ENCODE results near the gene RPL7L1.
A peak's percentile ranks its signal among the peaks of the same experiment; 100 is the strongest.
"Not testable (repeated sequence)": the region's sequence is repeated elsewhere in the genome, so short reads cannot be mapped to it uniquely, and the experiment has no call there.

Gene RPL7L1

GRCh38 chr6:42890311-42891198 is 11.1 kb downstream of the RPL7L1 start:
- peak; percentile 50 to 94 (median 87) for DNase-seq

DNA sequence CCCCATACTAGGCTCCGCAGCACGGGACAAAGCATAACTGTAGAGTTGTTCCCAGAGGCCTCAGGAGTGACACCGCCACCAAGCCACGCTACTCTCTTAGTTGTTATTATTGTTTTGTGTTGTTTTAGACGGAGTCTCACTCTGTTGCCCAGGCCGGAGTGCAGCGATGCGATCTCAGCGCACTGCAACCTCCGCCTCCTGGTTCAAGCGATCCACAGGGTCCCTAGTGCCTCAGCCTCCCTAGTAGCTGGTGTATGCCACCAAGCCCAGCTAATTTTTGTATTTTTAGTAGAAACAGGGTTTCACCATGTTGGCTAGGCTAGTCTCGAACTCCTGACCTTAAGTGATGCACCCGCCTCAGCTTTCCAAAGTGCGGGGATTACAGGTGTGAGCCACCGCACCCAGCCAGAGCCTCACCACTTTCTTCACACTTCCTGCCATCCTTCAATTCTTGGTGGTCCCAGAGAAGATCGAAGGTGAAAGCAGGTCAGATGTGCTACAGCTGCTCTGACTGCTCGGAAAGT is 11.8 kb downstream of the RPL7L1 start:
- no peak for DNase-seq

GRCh38 chr6:42894041-42894828 is 14.8 kb downstream of the RPL7L1 start:
- DNase-seq = peak in 1 of 56 donors; percentile 32

DNA sequence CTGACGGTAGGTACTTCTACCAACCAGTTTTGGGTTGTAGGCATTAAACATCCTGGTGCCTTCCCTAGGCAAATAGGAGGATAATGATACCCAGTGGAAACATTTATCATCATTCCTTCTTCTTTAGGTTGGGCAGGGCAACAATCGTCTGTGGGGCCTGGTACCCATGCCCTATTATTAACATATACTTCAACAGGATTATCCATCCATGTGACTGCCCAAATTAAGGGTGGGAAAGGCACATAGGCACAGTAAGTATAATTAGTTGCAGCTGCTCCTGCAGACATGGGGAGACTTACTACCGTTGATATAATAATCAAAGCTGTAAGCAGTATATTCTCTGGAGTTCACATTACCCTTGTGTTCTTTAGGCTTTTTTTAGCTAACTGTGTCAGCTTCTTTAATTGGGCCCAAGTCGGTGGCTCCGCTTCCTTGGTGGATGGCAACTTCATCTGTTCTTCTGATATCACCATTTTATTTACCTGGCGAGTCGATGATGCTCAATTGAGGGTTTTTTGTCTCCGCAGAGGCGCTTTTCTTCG is 16.8 kb downstream of the RPL7L1 start:
- DNase-seq = no peak

DNA sequence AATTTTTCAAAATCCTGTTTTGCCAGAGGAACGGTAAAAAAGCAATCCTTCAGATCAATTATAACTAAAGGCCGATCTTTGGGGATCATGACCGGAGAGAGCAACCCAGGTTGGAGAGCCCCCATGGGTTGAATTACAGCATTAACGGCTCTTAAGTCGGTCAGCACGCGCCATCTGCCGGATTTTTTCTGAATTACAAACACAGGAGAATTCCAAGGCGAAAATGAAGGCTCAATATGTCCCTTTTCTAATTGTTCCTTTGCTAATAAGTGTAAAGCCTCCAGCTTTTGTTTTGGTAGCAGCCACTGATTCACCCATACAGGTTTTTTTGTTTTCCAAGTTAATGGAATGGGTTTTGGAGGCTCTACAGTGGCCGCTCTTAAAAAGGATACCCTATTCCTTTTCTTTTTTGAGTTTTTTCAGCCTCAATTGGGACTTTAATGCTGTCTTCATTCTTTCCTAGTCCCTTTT is 19.5 kb downstream of the RPL7L1 start:
- DNase-seq = peak in 41 of 56 donors; percentile 5 to 90 (median 37)

GRCh38 chr6:42899871-42900270 is 20.5 kb downstream of the RPL7L1 start:
- no peak for DNase-seq

DNA sequence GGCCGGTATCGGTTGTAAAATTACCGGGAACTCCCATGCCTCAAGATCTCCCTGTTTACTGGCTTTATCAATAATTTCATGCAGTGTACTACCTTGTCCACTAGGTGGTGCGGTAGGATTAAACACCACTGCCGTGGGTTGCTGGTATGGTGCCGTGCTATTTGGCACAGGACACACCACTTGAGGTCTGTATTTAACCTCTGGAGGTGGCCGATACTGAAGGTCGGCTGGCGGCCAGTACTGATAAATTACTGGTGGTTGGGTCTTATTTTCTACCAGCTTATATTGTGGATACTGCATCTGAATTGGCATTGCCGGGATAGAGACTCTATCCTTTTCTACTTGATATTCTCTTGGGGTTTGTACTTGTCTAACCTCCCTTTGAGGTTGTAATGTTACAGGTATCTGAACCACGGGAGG is 22.1 kb downstream of the RPL7L1 start:
- peak in 46 of 56 donors; percentile 9 to 84 (median 40) for DNase-seq

DNA sequence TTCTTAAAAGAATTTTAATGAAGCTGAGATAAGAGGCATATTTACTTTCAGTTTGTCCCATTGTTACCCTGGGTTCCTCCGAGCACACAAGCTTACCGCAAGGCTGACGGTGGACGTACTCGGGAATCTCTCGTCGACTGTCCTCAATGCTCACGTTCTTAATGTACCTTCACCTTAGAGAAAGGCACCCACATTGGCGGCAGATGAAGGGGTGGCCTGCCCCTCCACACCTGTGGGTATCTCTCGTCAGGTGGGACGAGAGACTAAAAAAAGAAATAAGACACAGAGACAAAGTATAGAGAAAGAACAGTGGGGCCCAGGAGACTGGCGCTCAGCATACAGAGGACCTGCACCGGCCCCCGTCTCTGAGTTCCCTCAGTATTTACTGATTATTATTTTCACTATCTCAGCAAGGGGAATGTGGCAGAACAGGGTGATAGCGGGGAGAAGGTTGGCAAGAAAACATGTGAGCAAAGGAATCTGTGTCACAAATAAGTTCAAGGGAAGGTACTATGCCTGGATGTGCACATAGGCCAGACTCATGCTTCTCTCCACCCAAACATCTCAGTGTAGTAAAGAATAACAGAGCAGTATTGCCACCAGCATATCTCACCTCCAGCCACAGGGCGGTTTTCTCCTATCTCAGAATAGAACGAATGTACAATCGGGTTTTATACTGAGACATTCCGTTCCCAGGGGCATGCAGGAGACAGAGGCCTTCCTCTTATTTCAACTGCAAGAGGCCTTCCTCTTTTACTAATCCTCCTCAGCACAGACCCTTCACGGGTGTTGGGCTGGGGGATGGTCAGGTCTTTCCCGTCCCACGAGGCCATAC is 23.2 kb downstream of the RPL7L1 start:
- not testable (repeated sequence) for DNase-seq

DNA sequence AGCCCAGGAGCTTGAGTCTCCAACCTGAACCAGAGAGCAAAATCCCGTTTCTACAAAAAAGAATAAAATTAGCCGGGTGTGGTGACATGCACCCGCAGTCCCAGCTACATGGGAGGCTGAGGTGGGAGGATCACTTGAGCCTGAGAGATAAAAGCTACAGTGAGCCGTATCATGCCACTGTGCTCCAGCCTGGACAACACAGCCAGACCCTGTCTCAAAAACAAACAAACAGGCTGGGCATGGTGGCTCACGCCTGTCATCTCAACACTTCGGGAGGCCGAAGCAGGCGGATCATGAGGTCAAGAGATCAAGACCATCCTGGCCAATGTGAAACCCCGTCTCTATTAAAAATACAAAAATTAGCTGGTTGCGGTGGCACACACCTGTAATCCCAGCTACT is 25.1 kb downstream of the RPL7L1 start:
- no peak for DNase-seq

DNA sequence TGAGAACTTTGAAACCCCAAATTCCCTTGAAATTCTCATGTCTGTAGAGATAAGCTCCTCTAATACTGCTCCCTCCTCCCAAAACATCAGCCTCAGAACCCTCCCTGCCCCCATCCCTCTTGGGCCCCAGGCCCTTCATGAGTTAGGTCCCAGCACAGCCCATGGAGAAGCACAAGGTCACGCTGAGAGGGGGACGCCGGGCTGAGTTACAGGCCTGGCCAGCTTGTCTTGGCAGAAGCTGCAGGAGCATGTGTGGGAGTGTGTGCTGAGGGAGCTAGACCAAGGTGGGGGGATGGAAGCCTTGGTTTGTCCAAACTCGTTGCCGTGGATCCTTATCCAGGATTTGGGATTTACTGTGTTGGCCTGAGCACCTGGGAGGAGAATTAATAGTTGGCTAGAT is 27.9 kb downstream of the RPL7L1 start:
- peak in 3 of 56 donors; percentile 11 to 19 (median 15) for DNase-seq

- DNase-seq = no peak
These were observed 30.4 kb downstream of the RPL7L1 start for GRCh38 chr6:42909835-42910234.

GRCh38 chr6:42911171-42912021 is 32.0 kb downstream of the RPL7L1 start:
- no peak for DNase-seq

- DNase-seq = no peak
These were observed 35.1 kb downstream of the RPL7L1 start for GRCh38 chr6:42914546-42914945.

- no peak for DNase-seq
These were observed 36.3 kb downstream of the RPL7L1 start, which contains the start of gene PTCRA for GRCh38 chr6:42915732-42916131. Gene PTCRA (plus strand): TSS chr6:42916053. CDS start chr6:42916070, 17 bp downstream.

DNA sequence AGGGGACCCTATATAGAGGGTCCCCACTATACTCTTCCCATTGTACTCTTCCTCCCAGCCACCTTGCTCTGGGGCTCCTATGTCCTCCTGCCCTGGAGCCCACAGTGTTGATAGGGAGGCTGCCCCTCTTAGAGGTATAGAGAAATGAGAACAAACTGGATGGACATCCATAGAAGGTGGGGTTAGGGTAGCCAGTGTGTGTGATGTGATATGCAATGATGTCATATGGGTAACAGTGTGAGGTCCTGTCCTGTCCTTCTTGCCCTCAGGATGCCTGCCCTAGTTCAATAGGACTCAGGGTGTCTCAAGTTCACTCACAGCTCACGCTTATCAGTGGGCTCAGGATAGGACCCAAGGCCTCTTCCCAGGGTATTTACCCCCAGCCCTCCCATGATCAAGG is 36.9 kb downstream of the RPL7L1 start:
- DNase-seq = no peak

DNA sequence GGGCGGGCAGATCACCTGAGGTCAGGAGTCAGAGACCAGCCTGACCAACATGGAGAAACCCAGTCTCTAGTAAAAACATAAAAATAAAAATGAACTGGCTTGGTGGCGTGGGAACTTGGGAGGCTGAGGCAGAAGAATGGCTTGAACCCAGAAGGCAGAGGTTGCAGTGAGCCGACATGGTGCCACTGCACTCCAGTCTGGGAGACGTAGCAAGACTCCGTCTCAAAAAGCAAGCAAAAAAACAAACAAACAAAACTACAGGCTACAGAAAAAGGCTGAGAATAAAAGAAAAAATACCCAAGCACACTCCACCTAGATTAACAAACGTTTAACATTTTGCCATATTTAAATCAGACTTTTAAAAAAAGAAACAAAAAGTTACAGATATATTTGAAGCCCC is 42.4 kb downstream of the RPL7L1 start:
- DNase-seq = no peak

DNA sequence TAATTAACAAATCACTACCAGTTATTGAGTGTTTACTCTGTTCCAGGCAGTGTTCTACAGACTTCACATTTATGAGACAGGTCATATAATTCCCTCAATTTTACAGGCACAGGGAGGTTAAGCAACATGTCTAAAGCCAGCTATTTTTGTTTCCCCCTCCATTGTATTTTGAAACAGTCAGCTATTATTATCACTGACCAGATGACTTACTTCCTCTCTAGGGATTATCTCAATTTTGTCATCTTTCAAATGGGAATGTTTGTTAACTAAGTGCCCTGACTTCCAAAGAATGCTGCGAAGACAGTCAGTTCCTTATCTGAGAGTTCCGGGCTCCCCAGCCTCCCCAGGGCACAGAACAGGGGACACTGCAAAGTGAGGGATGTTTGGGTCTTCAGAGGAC is 44.2 kb downstream of the RPL7L1 start:
- DNase-seq = no peak

DNA sequence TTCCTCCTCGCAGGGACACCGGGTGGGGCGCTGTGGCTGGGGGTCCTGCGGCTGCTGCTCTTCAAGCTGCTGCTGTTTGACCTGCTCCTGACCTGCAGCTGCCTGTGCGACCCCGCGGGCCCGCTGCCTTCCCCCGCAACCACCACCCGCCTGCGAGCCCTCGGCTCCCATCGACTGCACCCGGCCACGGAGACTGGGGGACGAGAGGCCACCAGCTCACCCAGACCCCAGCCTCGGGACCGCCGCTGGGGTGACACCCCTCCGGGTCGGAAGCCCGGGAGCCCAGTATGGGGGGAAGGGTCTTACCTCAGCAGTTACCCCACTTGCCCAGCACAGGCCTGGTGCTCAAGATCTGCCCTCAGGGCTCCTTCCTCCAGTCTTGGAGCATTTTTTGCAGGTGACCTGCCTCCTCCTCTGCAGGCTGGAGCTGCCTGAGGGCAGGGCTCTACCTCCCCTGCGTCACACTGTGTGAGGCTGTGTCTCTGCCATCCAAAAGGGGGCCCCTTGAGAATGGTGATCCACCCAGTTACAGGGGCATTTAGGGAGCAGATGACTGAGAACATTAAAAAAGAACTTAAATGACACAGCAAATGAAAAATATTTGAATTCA is 45.9 kb downstream of the RPL7L1 start:
- no peak for DNase-seq
